Measurements from ENCODE around the gene NEK10. TPM values are rescaled to one million over a fixed set of nuclear protein-coding genes. Genes with fewer than 3 reads are reported as not detected.
"Not testable (repeated sequence)": the region's sequence is repeated elsewhere in the genome, so short reads cannot be mapped to it uniquely, and the experiment has no call there.

NEK10 gene
- total RNA-seq, result 9.4 TPM
- long read RNA-seq, partial matches to known transcripts, result 2 of 7 reads
- long read RNA-seq, other reads (novel, unspliced or antisense), result 4 of 7 reads

- intact Hi-C loops (cut with DNase I), result no loop called here
- no peak within 1 kb of the TSS for H3K27ac ChIP-seq
These were observed at the start of gene NEK10 for GRCh38 chr3:27368831-27369607. NEK10 (minus strand) TSS chr3:27369383; CDS start chr3:27352882, 16,501 bp downstream.

GRCh38 chr3:27415202-27415601 lies 46.0 kb upstream of the NEK10 start:
- DNase-seq (no peak), ATAC-seq (no peak)
- no peak for TF ChIP-seq CTCF (IDR thresholded peaks at IDR 0.05)
- intact Hi-C loops (cut with DNase I), result no loop called here
- no peaks in the 10 kb centered on the region for H3K9me3 ChIP-seq
- H3K36me3 ChIP-seq, result peaks cover 30% of the 10 kb centered on the region
- no peak overlapping the region for H3K27ac ChIP-seq
- H3K27me3 ChIP-seq (ENCODE audit: low read depth), result no peaks in the 10 kb centered on the region
- no peak overlapping the region for H3K4me3 ChIP-seq
- no peaks in the 10 kb centered on the region for H3K4me1 ChIP-seq

More at GRCh38 chr3:27368831-27369607, at the start of gene NEK10:
- peak; percentile 14 for TF ChIP-seq CTCF (IDR thresholded peaks at IDR 0.05)
- peaks cover 6% of the 10 kb centered on the region for H3K4me1 ChIP-seq
- peak within 1 kb of the TSS; percentile 72 for H3K4me3 ChIP-seq
- no peaks in the 10 kb centered on the region for H3K36me3 ChIP-seq
- H3K27me3 ChIP-seq (ENCODE audit: low read depth), result no peaks in the 10 kb centered on the region
- peak; percentile 94 for DNase-seq
- ATAC-seq, result peak; percentile 100
- H3K9me3 ChIP-seq, result no peaks in the 10 kb centered on the region

- Histone ChIP-seq H3K27me3 (ENCODE audit: low read depth) (no peaks in the 10 kb centered on the region), H3K9me3 (no peaks in the 10 kb centered on the region), H3K36me3 (peaks cover 32% of the 10 kb centered on the region), H3K4me3 (no peak overlapping the region), H3K4me1 (no peaks in the 10 kb centered on the region), H3K27ac (no peak overlapping the region)
- intact Hi-C loops (cut with DNase I), result no loop called here
- DNase-seq (no peak), ATAC-seq (no peak)
- no peak for TF ChIP-seq CTCF (IDR thresholded peaks at IDR 0.05)
These were observed 23.9 kb upstream of the NEK10 start for GRCh38 chr3:27392950-27393679.

- H3K4me1 ChIP-seq; intact Hi-C loops (cut with DNase I); H3K9me3 ChIP-seq; H3K4me3 ChIP-seq; DNase-seq; H3K27me3 ChIP-seq (ENCODE audit: low read depth); H3K27ac ChIP-seq; ATAC-seq: not testable (repeated sequence)
- peaks cover 25% of the 10 kb centered on the region for H3K36me3 ChIP-seq
These were observed 23.2 kb upstream of the NEK10 start for GRCh38 chr3:27392414-27392813.

GRCh38 chr3:27391796-27392195 lies 22.6 kb upstream of the NEK10 start:
- no peak for TF ChIP-seq CTCF (IDR thresholded peaks at IDR 0.05)
- intact Hi-C loops (cut with DNase I), result no loop called here
- no peak for DNase-seq
- Histone ChIP-seq H3K27me3 (ENCODE audit: low read depth) (no peaks in the 10 kb centered on the region), H3K36me3 (peaks cover 23% of the 10 kb centered on the region), H3K4me3 (no peak overlapping the region), H3K4me1 (no peaks in the 10 kb centered on the region), H3K27ac (no peak overlapping the region), H3K9me3 (no peaks in the 10 kb centered on the region)
- no peak for ATAC-seq

- H3K27me3 ChIP-seq (ENCODE audit: low read depth), result no peaks in the 10 kb centered on the region
- TF ChIP-seq CTCF (IDR thresholded peaks at IDR 0.05), result no peak
- DNase-seq (no peak), ATAC-seq (no peak)
- no peaks in the 10 kb centered on the region for H3K4me1 ChIP-seq
- no peaks in the 10 kb centered on the region for H3K9me3 ChIP-seq
- H3K27ac ChIP-seq, result no peak overlapping the region
- intact Hi-C loops (cut with DNase I), result no loop called here
- peaks cover 47% of the 10 kb centered on the region for H3K36me3 ChIP-seq
- H3K4me3 ChIP-seq, result no peak overlapping the region
These were observed 18.4 kb upstream of the NEK10 start for GRCh38 chr3:27387625-27388024.

All from lower lobe of right lung (tissue), 2 donors.